Brain microvascular endothelial cell (primary cell): ENCODE data around the gene CPLANE2.
A peak's percentile ranks its signal among the peaks of the same experiment; 100 is the strongest.

Source experiments
- DNase-seq: peaks from one replicate; pipeline ENCODE4 v3.0.0-alpha.2; 2020
- H3K27ac ChIP-seq: fragments of 250-450 bp; sonication (Bioruptor Pico); 2 replicates; pipeline ENCODE4 v1.5.1; 2020; ENCODE audit warnings: mild to moderate bottlenecking, moderate library complexity
- H3K27me3 ChIP-seq: fragments of 250-450 bp; sonication (Bioruptor Pico); replicated peaks from 2 replicates; pipeline ENCODE4 v1.5.1; 2020; ENCODE audit warnings: mild to moderate bottlenecking
- H3K36me3 ChIP-seq: fragments of 250-450 bp; sonication (Bioruptor Pico); replicated peaks from 2 replicates; pipeline ENCODE4 v1.5.1; 2020; ENCODE audit warnings: mild to moderate bottlenecking
- H3K4me3 ChIP-seq: 2 replicates; pipeline ENCODE4 v1.5.1; 2011; ENCODE audit warnings: low read depth, mild to moderate bottlenecking, control low read depth, low read length, moderate library complexity
- in situ Hi-C: cut with HindIII; loops from 2 replicates; pipeline ENCODE4 v1.10.0; 2017; ENCODE audit warnings: low sequenced_read_pairs, low pct_ligation_motif_present
- TF ChIP-seq, protein P1 (sequence below): IDR thresholded peaks from 2 replicates; pipeline ENCODE4 v1.5.1; 2011; ENCODE audit warnings: low read depth, mild to moderate bottlenecking, moderate library complexity, low read length, control low read depth, inconsistent platforms; ENCODE audit errors: missing control alignments

CPLANE2 gene

DNA sequence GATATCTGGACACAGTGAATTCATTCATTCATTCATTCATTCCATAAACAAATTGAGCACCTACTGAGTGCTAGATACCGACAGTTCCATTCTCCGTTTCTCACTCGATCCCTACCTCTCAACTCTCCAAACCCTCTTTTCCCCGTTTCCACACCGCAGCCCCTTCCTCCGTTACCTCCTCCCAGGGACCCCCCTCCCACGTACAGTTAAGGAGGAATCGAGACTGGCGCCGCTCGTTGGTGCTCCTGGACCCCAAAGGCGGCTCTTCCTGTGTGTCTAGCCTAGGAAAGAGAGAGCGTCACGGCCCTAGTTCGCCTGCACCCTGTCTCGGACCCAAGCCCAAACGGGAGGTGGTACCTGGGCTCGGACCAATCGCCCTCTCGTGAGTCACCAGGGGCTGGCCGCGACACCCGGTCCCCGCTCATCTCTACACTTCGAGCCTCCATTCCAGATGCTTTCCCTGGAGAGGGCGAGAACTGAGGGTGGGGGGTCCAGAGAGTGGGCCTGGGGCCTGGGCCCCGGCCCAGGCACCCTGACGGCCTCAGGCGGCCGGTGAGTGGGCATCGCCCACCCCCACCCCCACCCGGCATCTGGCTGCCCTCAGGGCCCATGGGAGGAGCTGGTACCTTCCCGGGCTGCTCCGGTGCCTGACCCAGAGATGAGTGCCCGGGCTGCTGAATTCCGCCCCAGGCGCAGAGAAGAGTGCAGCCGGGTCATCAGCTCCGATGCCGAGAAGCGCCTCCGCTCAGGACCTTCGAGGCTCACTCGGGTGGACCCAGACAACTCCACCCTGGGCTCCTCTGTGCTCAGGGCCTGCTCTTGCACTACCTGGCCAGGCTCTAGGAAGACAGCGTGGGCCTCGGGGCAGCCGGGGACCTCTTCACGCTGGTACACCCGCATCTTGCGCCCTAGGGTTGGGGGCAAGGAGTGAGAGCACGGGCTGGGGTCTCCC lies 29.4 kb downstream of the CPLANE2 start:
- DNase-seq, result no peak
- Histone ChIP-seq H3K27ac (peak overlapping the region; percentile 70), H3K4me3 (peak overlapping the region; percentile 63), H3K36me3 (no peaks in the 10 kb centered on the region), H3K27me3 (no peaks in the 10 kb centered on the region)
- TF ChIP-seq, protein P1, sequence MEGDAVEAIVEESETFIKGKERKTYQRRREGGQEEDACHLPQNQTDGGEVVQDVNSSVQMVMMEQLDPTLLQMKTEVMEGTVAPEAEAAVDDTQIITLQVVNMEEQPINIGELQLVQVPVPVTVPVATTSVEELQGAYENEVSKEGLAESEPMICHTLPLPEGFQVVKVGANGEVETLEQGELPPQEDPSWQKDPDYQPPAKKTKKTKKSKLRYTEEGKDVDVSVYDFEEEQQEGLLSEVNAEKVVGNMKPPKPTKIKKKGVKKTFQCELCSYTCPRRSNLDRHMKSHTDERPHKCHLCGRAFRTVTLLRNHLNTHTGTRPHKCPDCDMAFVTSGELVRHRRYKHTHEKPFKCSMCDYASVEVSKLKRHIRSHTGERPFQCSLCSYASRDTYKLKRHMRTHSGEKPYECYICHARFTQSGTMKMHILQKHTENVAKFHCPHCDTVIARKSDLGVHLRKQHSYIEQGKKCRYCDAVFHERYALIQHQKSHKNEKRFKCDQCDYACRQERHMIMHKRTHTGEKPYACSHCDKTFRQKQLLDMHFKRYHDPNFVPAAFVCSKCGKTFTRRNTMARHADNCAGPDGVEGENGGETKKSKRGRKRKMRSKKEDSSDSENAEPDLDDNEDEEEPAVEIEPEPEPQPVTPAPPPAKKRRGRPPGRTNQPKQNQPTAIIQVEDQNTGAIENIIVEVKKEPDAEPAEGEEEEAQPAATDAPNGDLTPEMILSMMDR, result no peak
- in situ Hi-C loops, result no loop called here

DNA sequence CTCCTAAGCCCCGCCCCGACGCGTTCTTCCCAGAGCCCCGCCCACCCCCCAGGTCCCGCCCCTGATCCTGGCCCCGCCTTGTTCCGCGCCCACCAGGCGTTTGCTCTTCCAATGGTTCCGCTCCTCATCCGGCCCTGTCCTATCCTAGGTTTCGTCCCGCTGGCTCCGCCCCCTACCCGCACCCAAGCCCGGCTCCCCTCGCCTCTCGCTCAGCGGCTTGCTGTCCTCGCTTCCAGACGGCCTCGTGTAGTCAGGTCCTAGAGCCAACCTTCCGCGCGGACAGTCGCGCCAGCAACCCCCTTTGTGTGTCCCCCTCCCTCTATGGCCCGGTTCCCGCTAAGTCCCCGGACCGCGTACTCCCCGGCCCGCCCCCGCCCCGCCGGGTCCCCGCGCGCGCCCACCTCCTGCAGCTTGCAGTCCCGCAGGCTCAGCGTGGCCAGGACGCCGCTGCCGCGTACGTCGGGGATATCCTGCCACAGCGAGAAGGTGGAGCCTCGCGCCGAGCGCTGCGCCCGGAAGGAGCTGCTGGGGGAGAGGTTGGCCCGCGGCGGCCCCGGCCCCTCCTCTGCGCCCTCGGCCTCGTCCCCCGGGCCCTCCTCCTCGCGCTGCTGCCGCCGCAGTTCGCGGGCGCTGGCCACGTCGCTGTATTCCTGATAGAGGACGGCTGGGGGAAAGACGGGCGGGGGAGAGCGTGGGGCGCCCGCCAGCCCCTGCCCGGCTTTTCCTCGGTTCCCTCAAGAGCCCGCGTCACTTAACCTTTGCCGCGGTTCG lies 30.3 kb downstream of the CPLANE2 start:
- DNase-seq, result peak; percentile 97
- Histone ChIP-seq H3K27me3 (no peaks in the 10 kb centered on the region), H3K4me3 (peak overlapping the region; percentile 63), H3K27ac (peak overlapping the region; percentile 70), H3K36me3 (no peaks in the 10 kb centered on the region)
- in situ Hi-C loops, result no loop called here
- TF ChIP-seq, protein P1, result no peak

DNA sequence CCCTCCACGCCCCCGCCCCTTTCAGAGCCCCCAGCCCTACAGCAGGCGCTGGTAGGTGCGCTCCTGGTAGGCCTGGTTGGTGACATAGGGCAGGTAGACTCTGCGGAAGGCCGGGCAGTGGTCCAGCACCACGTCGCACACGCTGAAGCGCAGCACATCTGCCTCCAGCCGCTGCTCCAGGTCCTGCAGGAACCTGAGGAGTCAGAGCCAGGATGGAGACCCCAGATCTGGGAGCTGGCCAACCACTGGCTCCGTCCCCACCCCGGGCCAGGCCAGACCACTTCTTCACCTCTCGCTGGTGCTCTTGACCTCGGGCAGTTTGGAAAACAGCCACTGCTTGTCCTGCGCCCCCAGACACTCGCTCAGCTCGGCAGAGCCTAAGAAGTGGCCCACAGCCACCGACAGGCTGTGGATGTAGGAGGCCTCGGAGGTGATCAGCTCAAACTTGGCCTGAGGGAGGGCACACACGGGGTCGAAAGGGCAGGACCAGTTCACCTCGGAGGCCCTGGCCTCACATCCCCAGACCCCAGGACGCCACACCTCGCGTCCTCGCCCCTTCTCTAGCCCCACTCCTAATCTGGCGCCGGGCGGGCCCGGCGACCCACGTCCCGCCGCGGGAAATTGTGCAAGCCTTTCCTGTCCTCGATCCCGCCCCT lies 31.0 kb downstream of the CPLANE2 start:
- no peak for DNase-seq
- in situ Hi-C loops, result no loop called here
- H3K36me3 ChIP-seq, result no peaks in the 10 kb centered on the region
- peak overlapping the region; percentile 57 for H3K4me3 ChIP-seq
- H3K27me3 ChIP-seq, result no peaks in the 10 kb centered on the region
- TF ChIP-seq, protein P1, result no peak
- H3K27ac ChIP-seq, result no peak overlapping the region

DNA sequence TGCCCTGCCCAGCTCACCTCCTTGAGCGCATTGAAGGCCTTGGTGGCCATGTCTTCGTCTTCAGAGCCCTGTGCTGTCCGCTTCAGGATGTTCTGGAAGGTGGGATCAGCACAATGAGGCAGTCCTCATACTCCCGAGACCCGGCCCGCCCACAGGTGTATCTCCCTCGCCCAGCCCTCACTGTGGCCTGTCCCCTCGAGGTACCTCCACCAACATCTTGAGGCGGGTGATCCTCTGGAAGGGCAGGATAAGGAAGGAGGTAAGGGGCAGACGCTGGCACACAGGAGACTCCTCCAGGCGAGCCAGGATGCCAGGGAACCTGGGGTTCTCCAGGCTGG lies 31.7 kb downstream of the CPLANE2 start:
- in situ Hi-C loops, result no loop called here
- Histone ChIP-seq H3K27ac (no peak overlapping the region), H3K36me3 (no peaks in the 10 kb centered on the region), H3K4me3 (no peak overlapping the region), H3K27me3 (no peaks in the 10 kb centered on the region)
- DNase-seq, result no peak
- TF ChIP-seq, protein P1, result no peak

DNA sequence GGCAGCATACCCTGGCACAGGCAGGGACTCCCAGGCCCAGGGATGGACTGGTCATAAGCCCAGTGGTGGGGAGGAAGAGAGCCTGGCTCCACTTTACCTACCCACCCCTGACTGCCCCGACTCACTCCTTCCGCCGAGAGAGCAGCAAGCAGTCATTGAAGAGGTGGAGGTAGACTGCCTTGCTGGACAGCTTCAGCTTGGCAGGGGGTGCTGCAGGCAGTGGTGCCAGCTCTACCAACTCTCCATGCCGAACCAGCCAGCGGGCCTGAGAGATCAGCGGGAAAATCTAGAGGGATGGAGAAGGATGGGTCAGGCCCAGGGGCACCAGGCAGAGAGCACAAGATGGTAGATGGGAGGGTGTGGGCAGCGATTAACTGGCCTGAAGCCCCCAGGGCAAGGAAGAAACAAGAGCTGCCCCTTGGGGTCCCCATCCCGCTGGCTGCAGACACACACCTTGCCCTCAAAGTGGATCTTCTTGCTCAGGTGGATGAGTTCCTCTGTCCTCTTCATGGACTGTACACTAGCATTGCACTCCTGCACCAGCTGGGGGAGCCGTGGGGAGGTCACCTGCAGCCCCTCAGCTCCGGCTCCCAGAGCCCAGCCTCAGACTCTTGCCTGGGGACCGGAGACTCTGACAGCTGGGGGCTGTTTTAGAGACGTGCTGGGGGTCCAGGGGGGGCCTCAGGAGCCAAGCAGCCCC lies 32.2 kb downstream of the CPLANE2 start:
- Histone ChIP-seq H3K27me3 (no peaks in the 10 kb centered on the region), H3K4me3 (no peak overlapping the region), H3K27ac (no peak overlapping the region), H3K36me3 (no peaks in the 10 kb centered on the region)
- DNase-seq, result no peak
- in situ Hi-C loops, result no loop called here
- TF ChIP-seq, protein P1, result peak; percentile 65
